Karpas-422 (cell line): ENCODE results near the gene METRNL. TPM values are rescaled to one million over a fixed set of nuclear protein-coding genes. Genes with fewer than 3 reads are reported as not detected.

Source experiments
- DNase-seq: peaks from one replicate; pipeline ENCODE4 v3.0.0-alpha.2; 2015
- H2AFZ ChIP-seq: fragments of 200-600 bp; sonication (generic); 2 replicates; pipeline ENCODE4 v1.6.1; 2014; ENCODE audit warnings: antibody characterized with exemption, low read length, mixed read lengths
- H3K27ac ChIP-seq: fragments of 200-600 bp; sonication (generic); 2 replicates; pipeline ENCODE4 v1.5.1; 2014; ENCODE audit warnings: mild to moderate bottlenecking, low read length, moderate library complexity
- H3K27me3 ChIP-seq: fragments of 200-600 bp; sonication (generic); 2 replicates; pipeline ENCODE4 v1.6.1; 2014; ENCODE audit warnings: low read length, mixed read lengths
- H3K36me3 ChIP-seq: fragments of 200-600 bp; sonication (generic); 2 replicates; pipeline ENCODE4 v1.6.1; 2014; ENCODE audit warnings: low read length, mixed read lengths; ENCODE audit not compliant: insufficient read depth
- H3K4me1 ChIP-seq: fragments of 200-600 bp; sonication (generic); 2 replicates; pipeline ENCODE4 v1.6.1; 2014; ENCODE audit warnings: mild to moderate bottlenecking, low read length, mixed read lengths
- H3K4me2 ChIP-seq: fragments of 200-600 bp; sonication (generic); 2 replicates; pipeline ENCODE4 v1.6.1; 2014; ENCODE audit warnings: low read length, low read depth, mild to moderate bottlenecking; ENCODE audit not compliant: poor library complexity, severe bottlenecking
- H3K4me3 ChIP-seq: fragments of 200-600 bp; sonication (generic); 2 replicates; pipeline ENCODE4 v1.5.1; 2014; ENCODE audit warnings: mild to moderate bottlenecking, antibody characterized with exemption, low read length, mixed read lengths
- H3K79me2 ChIP-seq: fragments of 200-600 bp; sonication (generic); 2 replicates; pipeline ENCODE4 v1.6.1; 2014; ENCODE audit warnings: mild to moderate bottlenecking, low read length, mixed read lengths
- H3K9ac ChIP-seq: fragments of 200-600 bp; sonication (generic); 2 replicates; pipeline ENCODE4 v1.6.0; 2014; ENCODE audit warnings: low read length
- H3K9me2 ChIP-seq: fragments of 200-600 bp; sonication (generic), shearing (Covaris generic); replicated peaks from 2 replicates; pipeline ENCODE4 v1.6.0; 2014; ENCODE audit warnings: mild to moderate bottlenecking, low read length, moderate library complexity; ENCODE audit not compliant: insufficient read depth
- H3K9me3 ChIP-seq: fragments of 300-700, 200-600 bp; sonication (generic); 2 replicates; pipeline ENCODE4 v1.6.1; 2014; ENCODE audit warnings: low read length, mixed read lengths
- H4K20me1 ChIP-seq: fragments of 200-600 bp; sonication (generic); 2 replicates; pipeline ENCODE4 v1.6.1; 2014; ENCODE audit warnings: mild to moderate bottlenecking, antibody characterized with exemption, low read length, low read depth; ENCODE audit not compliant: insufficient read depth
- total RNA-seq: library from RNA; depleted of rRNA; stranded (reverse); fragments of >200 nt; shearing (Covaris generic); gene quantifications from 2 replicates; pipeline ENCODE4 v1.2.3, GENCODE V29; 2014; ENCODE audit warnings: low replicate concordance

METRNL gene
- total RNA-seq, 1 experiment from 2014 or later = 2.4 TPM

- H3K9me2 ChIP-seq = no peaks in the 10 kb centered on the region
- DNase-seq = no peak
- H3K36me3 ChIP-seq = no peaks in the 10 kb centered on the region
- H3K27ac ChIP-seq = no peak overlapping the region
- H4K20me1 ChIP-seq = no peaks in the 10 kb centered on the region
- H3K9me3 ChIP-seq = no peaks in the 10 kb centered on the region
- H3K79me2 ChIP-seq = no peaks in the 10 kb centered on the region
- no peak overlapping the region for H3K4me3 ChIP-seq
- H3K4me1 ChIP-seq = no peaks in the 10 kb centered on the region
- no peak overlapping the region for H3K9ac ChIP-seq
- H3K4me2 ChIP-seq = no peak overlapping the region
- H2AFZ ChIP-seq = no peak overlapping the region
- H3K27me3 ChIP-seq = no peaks in the 10 kb centered on the region
These were observed 32.3 kb downstream of the METRNL start for GRCh38 chr17:83111516-83112282.

- Histone ChIP-seq H3K4me1 (no peaks in the 10 kb centered on the region), H3K27ac (no peak overlapping the region), H3K4me3 (no peak overlapping the region), H3K36me3 (no peaks in the 10 kb centered on the region), H3K4me2 (no peak overlapping the region), H4K20me1 (no peaks in the 10 kb centered on the region), H2AFZ (no peak overlapping the region), H3K9me2 (no peaks in the 10 kb centered on the region), H3K9ac (no peak overlapping the region), H3K9me3 (no peaks in the 10 kb centered on the region), H3K27me3 (no peaks in the 10 kb centered on the region), H3K79me2 (no peaks in the 10 kb centered on the region)
- DNase-seq = no peak
These were observed 34.0 kb downstream of the METRNL start for GRCh38 chr17:83113381-83113780.

GRCh38 chr17:83113792-83114191, 34.4 kb downstream of the METRNL start:
- no peaks in the 10 kb centered on the region for H3K36me3 ChIP-seq
- no peak overlapping the region for H3K4me3 ChIP-seq
- H2AFZ ChIP-seq = no peak overlapping the region
- no peak overlapping the region for H3K9ac ChIP-seq
- H4K20me1 ChIP-seq = no peaks in the 10 kb centered on the region
- no peaks in the 10 kb centered on the region for H3K27me3 ChIP-seq
- H3K9me2 ChIP-seq = no peaks in the 10 kb centered on the region
- H3K4me2 ChIP-seq = no peak overlapping the region
- H3K79me2 ChIP-seq = no peaks in the 10 kb centered on the region
- H3K27ac ChIP-seq = no peak overlapping the region
- no peaks in the 10 kb centered on the region for H3K9me3 ChIP-seq
- H3K4me1 ChIP-seq = no peaks in the 10 kb centered on the region
- DNase-seq = no peak

- H3K27ac ChIP-seq = no peak overlapping the region
- no peak for DNase-seq
- no peak overlapping the region for H2AFZ ChIP-seq
- no peak overlapping the region for H3K4me3 ChIP-seq
- no peaks in the 10 kb centered on the region for H4K20me1 ChIP-seq
- H3K27me3 ChIP-seq = no peaks in the 10 kb centered on the region
- no peaks in the 10 kb centered on the region for H3K9me2 ChIP-seq
- no peaks in the 10 kb centered on the region for H3K4me1 ChIP-seq
- H3K4me2 ChIP-seq = no peak overlapping the region
- H3K36me3 ChIP-seq = no peaks in the 10 kb centered on the region
- no peak overlapping the region for H3K9ac ChIP-seq
- H3K9me3 ChIP-seq = no peaks in the 10 kb centered on the region
- H3K79me2 ChIP-seq = no peaks in the 10 kb centered on the region
These were observed 35.3 kb downstream of the METRNL start for GRCh38 chr17:83114706-83115105.

- Histone ChIP-seq H3K79me2 (no peaks in the 10 kb centered on the region), H3K9ac (no peak overlapping the region), H3K9me3 (no peaks in the 10 kb centered on the region), H3K27me3 (no peaks in the 10 kb centered on the region), H3K36me3 (no peaks in the 10 kb centered on the region), H2AFZ (no peak overlapping the region), H3K4me3 (no peak overlapping the region), H4K20me1 (no peaks in the 10 kb centered on the region), H3K4me2 (no peak overlapping the region), H3K9me2 (no peaks in the 10 kb centered on the region), H3K27ac (no peak overlapping the region), H3K4me1 (peaks cover 2% of the 10 kb centered on the region)
- no peak for DNase-seq
These were observed 35.8 kb downstream of the METRNL start for GRCh38 chr17:83115202-83115651.

GRCh38 chr17:83115832-83116231, 36.4 kb downstream of the METRNL start:
- H3K27me3 ChIP-seq = no peaks in the 10 kb centered on the region
- H3K4me2 ChIP-seq = no peak overlapping the region
- no peak overlapping the region for H3K27ac ChIP-seq
- H4K20me1 ChIP-seq = no peaks in the 10 kb centered on the region
- no peak overlapping the region for H3K4me3 ChIP-seq
- no peak overlapping the region for H3K9ac ChIP-seq
- H3K9me2 ChIP-seq = no peaks in the 10 kb centered on the region
- no peak overlapping the region for H2AFZ ChIP-seq
- H3K79me2 ChIP-seq = no peaks in the 10 kb centered on the region
- no peak for DNase-seq
- H3K9me3 ChIP-seq = no peaks in the 10 kb centered on the region
- peaks cover 8% of the 10 kb centered on the region for H3K4me1 ChIP-seq
- H3K36me3 ChIP-seq = no peaks in the 10 kb centered on the region

GRCh38 chr17:83116311-83116771, 36.9 kb downstream of the METRNL start:
- H3K27me3 ChIP-seq = no peaks in the 10 kb centered on the region
- no peak overlapping the region for H2AFZ ChIP-seq
- DNase-seq = no peak
- no peaks in the 10 kb centered on the region for H3K36me3 ChIP-seq
- H4K20me1 ChIP-seq = no peaks in the 10 kb centered on the region
- no peak overlapping the region for H3K27ac ChIP-seq
- no peak overlapping the region for H3K4me3 ChIP-seq
- H3K4me1 ChIP-seq = peaks cover 9% of the 10 kb centered on the region
- no peaks in the 10 kb centered on the region for H3K79me2 ChIP-seq
- H3K4me2 ChIP-seq = no peak overlapping the region
- H3K9ac ChIP-seq = no peak overlapping the region
- no peaks in the 10 kb centered on the region for H3K9me2 ChIP-seq
- H3K9me3 ChIP-seq = no peaks in the 10 kb centered on the region

GRCh38 chr17:83116783-83117555, 37.6 kb downstream of the METRNL start:
- Histone ChIP-seq H3K9me2 (no peaks in the 10 kb centered on the region), H3K4me3 (no peak overlapping the region), H3K27me3 (no peaks in the 10 kb centered on the region), H3K4me2 (no peak overlapping the region), H3K9ac (no peak overlapping the region), H4K20me1 (no peaks in the 10 kb centered on the region), H3K79me2 (no peaks in the 10 kb centered on the region), H3K27ac (no peak overlapping the region), H3K9me3 (no peaks in the 10 kb centered on the region), H2AFZ (no peak overlapping the region), H3K4me1 (peaks cover 9% of the 10 kb centered on the region), H3K36me3 (no peaks in the 10 kb centered on the region)
- DNase-seq = no peak
